GM21360 (cell line): Measurements from ENCODE around the gene FCRL3.
"Not testable (repeated sequence)": the region's sequence is repeated elsewhere in the genome, so short reads cannot be mapped to it uniquely, and the experiment has no call there.

ENCODE experiments used
- ATAC-seq: cut with Tn5 transposase; IDR thresholded peaks from one replicate; pipeline ENCODE4 v1.9.1; 2021; ENCODE audit warnings: mild to moderate bottlenecking, moderate library complexity; ENCODE audit not compliant: unreplicated experiment

FCRL3 gene

DNA sequence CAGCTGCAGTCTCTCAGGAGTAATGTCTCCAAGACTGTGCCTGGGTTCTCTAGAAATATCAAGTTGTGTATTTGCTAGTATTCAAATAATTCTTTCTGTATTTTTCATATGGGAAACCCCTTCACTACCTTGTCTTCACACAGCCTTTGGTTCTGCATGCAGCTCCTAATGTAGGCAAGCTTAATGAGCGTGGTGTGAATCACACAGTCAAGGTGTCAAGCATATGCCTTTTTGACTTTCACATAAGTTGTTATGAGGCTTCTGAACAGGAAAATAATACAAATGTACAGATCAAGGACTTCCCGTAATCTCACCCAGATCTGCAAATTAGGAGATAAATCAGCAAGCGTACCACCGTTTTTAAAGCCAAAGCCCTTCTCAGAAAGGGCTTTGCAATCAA, at the start of gene FCRL3:
Gene FCRL3, minus strand, starts transcription at position 38 of the 400 bp plus-strand sequence. CDS start 280 bp downstream, outside the sequence.
- ATAC-seq = no peak

DNA sequence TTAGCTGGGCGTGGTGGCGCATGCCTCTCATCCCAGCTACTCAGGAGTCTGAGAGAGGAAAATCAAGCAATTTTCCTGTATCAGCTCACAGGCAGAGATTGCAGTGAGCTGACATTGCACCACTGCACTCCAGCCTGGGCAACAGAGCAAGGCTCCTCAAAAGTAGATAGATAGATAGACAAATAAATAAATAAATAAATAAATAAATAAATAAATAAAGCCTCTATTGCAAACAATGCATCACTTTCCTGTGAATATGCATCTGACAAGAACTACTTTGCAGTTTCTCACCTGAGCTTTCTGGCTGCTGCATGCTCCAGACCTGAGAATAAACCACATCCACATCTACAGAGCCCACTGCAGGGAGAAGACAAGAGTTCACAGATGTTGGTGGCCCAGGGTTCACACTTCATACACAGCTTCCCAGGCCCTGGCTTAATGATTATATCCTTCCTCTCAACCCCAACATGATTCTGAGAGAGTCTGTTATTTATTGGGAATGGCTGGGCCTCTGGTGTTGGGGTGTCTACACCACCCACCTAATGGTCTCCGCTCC, 47.8 kb upstream of the FCRL3 start:
- ATAC-seq = no peak

- ATAC-seq = no peak
These were observed 38.8 kb upstream of the FCRL3 start for GRCh38 chr1:157739229-157739901.

DNA sequence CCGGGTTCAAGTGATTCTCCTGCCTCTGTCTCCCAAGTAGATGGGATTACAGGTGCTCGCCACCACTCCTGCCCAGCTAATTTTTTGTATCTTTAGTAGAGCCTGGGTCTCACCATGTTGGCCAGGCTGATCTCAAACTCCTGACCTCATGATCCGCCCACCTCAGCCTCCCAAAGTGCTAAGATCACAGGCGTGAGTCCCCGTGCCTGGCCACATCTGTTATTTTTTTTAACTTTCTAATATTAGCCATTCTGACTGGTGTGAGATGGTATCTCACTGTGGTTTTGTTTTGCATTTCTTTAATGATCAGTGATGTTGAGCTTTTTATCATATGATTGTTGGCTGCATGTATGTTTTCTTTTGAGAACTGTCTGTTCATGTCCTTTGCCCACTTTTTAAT, 35.4 kb upstream of the FCRL3 start:
- not testable (repeated sequence) for ATAC-seq

DNA sequence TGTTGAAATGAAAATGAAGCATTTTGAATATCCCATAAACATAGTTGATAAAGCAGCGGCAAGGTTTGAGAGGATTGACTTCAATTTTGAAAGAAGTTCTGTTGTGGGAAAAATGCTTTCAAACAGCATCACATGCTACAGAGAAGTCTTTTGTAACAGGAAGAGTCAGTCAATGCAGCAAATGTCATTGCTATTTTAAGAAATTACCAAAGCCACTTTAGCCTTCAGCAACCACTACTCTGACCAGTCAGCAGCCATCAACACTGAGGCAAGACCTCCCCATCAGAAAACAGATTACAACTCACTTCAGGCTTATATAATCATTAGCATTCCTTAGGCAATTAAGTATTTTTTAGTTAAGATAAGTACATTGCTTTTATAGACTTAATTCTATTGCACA, 33.8 kb upstream of the FCRL3 start:
- no peak for ATAC-seq

DNA sequence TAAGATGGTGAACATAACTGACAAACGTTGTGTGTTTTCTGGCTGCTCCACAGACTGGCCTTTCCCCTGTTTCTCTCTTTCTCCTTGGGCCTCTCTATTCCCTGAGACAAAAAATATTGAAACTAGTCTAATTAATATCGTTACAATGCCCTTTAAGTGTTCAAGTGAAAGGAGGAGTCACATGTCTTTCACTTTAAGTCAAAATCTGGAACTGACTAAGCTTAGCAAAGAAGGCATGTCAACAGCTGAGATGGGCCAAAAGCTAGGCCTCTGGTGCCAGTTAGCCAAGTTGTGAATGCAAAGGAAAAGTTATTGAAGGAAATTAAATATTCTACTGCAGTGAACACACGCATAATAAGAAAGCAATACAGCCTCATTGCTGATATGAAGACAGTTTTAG, 32.2 kb upstream of the FCRL3 start:
- ATAC-seq = no peak

- ATAC-seq = no peak
These were observed 24.6 kb upstream of the FCRL3 start for GRCh38 chr1:157725221-157725577.

DNA sequence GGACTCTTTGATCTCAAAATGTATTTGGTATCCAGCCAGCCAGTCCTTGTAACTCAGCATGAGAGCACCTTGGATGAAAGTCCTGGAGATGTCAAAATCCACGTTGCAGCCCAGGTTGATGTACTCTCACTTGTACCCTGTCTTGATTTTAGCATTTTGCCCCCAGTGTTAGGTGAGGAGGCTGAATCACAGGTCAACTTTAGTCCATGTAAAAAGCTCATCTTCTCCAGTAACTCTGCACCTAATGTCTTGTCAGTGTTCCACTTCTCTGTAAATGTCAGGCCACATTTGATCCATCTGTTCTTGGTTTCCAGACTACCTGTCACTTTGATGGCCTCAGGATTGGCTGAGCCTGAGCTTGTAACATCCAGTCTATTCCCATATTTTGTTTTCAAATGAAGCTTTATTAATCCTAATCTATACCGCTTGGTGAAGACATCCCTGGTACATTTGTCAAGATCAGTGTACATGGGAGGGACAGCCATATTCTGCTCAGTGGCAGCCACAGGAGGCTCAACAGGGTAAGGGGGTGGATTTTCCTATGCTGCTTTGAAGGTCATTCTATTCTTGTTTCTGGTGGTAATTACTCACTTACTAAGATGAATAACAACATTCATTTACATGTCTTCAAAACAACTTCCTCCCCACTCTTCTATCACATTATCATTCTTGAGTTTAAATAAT, 24.1 kb upstream of the FCRL3 start:
- no peak for ATAC-seq

DNA sequence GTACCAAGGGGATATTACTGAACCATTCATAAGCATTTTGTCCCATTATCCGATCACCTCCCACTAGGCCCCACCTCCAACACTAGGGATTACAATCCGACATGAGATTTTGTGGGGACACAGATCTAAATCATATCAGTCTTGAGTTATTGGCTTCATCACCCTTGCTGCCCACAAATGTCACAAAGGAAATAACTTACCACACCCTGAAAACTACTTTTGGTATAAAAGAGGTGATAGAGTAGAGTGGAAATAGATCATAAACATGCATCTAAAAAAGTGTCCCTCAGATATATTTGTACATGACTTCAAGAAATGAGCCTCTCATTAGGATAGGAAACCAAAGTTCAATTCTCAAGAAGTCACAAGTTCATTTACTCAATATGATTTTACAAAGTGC, 22.6 kb upstream of the FCRL3 start:
- no peak for ATAC-seq

GRCh38 chr1:157721985-157722384, 21.4 kb upstream of the FCRL3 start:
- no peak for ATAC-seq

DNA sequence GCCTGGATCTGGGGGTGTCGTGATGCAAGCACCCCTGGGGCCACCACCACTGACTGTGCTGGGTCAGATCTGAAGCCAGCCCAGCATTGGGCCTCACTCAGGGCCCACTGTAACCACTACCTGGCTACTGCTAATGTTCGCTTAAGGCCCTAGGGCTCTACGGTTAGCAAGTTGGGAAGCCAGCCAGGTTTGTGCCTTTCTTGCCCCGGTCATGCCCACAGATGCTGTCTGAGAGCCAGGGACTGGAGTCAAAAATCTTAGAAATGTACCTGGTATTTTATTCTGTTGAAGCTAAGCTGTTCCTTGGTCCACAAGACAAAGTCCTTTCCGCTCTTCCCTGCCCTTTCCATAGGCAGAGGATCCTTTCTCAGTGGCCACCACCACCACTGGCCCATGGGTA, 15.2 kb upstream of the FCRL3 start:
- no peak for ATAC-seq

DNA sequence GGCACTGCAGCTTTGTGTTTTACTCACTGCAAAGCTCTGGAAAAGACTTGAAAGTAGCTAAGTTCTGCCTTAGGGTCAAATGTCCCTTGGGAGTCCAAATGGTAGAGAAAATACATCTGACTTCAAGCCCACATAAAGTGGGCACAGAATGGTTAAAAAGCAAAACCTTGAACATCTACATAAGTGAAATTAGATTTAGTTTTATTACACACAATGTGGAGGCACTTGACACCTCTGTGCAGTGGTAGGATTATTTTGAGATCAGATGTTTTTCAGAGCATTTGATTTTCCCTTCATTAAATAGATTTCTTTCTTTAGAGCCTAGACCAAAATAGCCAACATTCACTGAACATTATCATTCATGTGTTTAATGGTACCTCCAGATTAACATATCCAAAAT, 11.2 kb upstream of the FCRL3 start:
- no peak for ATAC-seq

DNA sequence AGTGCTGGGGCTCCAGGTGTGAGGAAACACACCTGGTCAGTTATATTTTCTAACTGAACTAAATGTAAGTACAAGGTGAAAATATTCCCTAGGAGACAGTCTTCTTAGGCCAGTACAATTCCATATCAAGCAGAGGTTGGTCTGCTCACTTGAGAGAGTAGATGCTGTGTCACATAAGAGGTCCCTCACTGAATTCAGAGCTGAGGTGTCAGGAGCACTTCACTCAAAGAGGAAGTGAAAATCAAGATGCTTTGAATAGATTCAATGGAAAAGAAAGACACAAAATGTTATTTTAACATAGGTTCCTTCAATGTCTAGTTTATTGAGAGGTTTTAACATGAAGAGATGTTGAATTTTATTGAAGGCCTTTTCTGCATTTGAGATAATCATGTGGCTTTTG, 4.3 kb upstream of the FCRL3 start:
- ATAC-seq = no peak

- ATAC-seq = no peak
These were observed 3.4 kb upstream of the FCRL3 start for GRCh38 chr1:157703981-157704380.

DNA sequence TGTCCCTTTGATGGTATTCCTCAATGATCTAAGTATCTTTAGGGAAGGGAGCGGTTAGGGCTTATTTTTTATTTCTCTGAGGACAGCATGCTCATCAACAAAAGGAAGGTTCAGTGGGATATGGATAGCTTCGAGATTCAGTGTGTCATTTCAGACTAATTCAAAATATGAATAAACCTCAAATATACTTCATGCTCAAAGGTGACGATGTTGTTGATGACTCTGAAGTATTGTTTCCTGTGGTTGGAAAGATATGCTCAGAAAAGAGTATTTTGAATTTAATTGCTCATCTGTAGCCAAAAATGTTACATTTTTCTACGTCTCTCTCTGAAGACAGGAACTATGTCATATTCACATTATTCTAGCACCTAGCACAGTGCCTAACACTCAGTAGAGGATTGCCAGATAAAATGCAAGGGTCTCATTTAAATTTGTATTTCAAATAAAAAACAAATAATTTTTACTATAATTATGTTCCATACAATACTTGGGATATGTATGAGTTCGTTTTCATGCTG, 1.8 kb upstream of the FCRL3 start:
- no peak for ATAC-seq

- no peak for ATAC-seq
These were observed 264 bp downstream of the FCRL3 start for GRCh38 chr1:157700305-157700704.

GRCh38 chr1:157697781-157698569, 2.6 kb downstream of the FCRL3 start:
- no peak for ATAC-seq

DNA sequence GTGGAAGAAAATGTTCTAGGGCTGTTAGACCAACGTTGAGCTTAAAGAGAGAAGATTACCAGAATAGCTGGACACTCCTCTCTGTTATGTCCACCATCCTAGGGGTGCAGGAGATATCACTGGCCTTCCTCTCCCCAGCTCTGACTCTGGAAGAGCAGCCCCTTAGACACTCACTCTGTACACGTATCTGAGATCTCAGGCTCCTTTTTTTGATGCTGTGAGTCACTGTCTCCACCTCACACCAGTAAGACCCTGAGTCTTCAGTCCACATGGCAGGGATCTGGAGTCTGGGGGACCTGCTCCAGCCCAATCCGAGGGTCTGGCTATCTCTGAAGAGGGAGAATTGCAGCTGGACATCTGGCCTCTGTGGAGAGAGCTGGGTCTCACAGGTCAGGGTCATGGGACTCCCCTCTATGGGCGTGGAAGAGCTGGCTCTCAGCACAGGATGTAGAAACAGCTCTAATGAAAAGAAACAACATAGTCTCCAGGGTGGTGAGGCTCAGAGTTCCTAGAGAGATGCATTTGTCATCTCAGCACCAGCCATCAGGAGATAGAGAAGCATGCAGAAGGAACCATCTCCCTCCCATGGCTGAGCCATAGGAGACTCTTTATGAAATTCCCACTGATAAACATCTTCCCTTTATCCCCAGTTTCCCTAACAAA, 3.5 kb downstream of the FCRL3 start:
- ATAC-seq = no peak

- ATAC-seq = no peak
These were observed 5.2 kb downstream of the FCRL3 start for GRCh38 chr1:157695417-157695816.

- no peak for ATAC-seq
These were observed 9.2 kb downstream of the FCRL3 start for GRCh38 chr1:157691285-157691920.
